HS-5 (cell line): ENCODE data around the gene KCNT2.
A peak's percentile ranks its signal among the peaks of the same experiment; 100 is the strongest.
"Not testable (repeated sequence)": the region's sequence is repeated elsewhere in the genome, so short reads cannot be mapped to it uniquely, and the experiment has no call there.

Experiments
- DNase-seq: peaks from one replicate; pipeline ENCODE4 v3.0.0-alpha.2; 2012; ENCODE audit warnings: low read depth

The KCNT2 gene

DNA sequence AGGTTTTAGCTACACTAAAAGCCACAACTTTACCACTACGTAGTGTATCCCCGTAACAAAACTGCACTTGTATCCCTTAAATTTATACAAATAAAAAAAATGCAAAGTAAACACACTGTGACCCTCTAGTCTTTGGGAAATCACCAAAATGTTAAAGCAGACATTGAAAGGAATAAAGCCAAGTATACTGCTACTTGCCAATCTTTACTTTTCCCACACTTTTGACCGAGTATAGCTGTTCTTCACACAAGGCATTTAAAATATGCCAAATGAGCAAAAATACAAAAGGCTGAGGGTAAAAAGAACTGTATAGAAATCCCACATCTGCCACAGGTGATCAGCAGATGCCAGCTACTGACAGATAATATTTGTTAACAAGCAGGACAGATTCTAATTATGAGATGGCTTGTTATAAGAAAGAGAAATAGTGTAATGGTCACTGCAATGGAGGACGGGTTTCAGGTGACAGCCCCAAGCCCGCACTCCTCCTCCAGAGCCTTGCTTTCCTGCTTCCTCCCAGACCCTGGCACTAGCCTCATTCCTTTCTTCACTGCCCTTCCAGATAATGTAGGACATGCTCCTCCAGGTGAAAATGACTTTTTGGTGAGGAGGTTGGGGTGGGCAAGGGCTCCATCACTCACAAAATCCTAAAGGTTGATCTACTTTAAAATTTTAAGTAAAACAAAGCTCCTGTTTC lies 18.1 kb downstream of the KCNT2 start:
- no peak for DNase-seq

DNA sequence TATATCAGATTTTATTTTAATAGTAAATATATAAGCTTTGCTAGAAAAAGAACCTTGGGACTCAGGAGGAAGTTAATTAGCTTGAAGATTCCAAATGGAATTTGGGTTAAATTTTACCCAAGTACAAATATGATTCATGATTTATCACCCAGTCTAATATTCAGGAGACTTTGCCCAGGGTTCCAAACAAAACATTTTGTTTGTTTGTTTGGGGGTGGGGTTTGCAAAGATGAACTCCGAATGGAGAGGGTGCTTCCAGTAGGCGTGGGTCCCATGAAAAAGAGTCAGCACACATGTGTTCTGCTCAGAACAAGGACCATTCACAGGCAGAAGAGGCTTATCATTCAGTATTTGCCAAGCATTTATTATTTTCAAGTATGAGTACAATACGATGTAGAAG lies 23.5 kb downstream of the KCNT2 start:
- DNase-seq, result no peak

DNA sequence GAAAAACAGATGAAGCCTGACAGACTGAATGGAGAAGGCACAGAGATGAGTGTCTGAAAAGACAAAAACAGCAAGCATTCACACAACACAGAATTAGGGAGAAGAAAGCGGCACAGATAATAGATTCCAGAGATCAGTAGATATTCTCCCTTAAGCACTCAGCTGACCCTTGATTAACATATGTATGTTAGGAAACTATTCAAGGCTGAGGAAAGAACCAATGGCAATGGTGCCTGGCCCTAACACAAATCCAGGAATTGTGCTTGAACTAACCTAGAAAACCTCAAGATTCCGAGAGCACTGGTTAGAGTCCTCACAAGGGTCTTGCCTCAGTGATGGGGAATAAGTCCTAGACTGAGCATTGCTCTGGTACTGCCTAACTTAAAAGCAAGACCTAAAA lies 30.9 kb downstream of the KCNT2 start:
- DNase-seq, result no peak

DNA sequence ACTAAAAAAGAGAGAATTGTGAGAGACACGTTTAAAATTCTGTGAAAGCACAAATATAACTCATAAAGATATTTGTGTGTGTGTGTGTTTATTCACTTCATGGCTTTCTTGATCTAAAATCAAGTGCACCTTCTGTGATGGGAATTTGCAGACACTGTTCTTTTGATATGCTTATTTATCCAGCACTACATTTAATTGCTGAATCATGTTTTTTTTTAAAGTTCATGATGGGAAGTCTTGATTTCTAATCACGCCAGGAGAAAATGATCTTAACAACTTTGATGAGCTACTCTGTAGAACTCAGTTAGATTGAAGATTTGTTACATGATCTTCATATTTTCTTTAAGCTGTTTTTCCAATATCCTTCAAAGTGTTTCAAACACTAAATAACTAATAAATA lies 35.0 kb downstream of the KCNT2 start:
- DNase-seq, result no peak

DNA sequence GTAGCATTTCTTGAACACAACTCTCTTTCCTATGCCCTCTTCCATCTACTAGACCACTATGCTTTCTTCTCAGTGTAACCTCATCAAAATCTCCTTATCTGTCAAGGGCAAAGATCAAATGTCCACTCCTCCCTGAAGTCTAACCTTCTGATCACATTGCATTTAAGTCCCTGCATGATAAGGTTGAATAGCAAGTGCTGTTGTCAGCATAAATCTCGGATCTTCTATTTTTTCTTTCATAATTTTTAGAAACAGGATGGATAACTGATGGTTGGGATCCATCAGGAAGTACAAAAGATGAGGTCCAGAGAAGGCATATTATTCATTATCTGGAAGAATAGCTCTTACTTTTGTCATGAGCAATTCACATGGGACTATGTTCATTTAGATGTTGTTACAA lies 41.0 kb downstream of the KCNT2 start:
- no peak for DNase-seq

DNA sequence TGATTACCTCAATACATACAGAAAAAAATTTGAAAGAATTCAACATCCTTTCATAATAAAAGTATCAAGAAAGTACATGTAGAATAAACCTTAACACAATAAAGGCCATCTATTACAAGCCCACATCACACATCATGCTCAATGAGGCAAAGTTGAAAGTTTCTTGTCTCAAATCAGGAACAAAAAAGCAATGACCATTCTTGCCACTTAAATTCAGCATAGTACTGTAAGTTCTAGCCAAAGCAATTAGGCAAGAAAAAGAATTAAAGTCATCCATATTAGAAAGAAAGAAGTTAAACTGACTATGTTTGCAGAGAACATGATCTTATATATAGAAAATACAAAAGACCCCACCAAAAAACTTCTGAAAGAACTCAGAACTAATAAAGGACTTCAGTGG lies 44.5 kb downstream of the KCNT2 start:
- DNase-seq, result no peak

DNA sequence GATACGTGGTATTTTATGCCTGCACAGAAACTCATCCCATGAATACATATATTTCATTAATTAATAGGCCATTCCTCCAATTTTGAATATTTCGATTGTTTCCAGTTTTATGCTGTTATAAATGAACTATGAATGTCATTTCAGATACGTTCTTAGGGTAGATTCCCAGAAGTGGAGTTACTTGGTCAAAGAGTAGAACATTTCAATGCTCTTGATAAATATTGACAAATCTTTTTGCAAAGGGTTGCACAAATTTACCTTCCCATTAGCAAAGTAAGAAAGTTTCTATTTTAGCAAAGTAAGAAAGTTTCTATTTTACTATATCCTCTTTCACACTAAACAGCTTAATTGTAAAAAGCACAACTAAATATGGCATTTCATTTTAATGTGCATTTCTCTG lies 48.9 kb downstream of the KCNT2 start:
- DNase-seq, result no peak

DNA sequence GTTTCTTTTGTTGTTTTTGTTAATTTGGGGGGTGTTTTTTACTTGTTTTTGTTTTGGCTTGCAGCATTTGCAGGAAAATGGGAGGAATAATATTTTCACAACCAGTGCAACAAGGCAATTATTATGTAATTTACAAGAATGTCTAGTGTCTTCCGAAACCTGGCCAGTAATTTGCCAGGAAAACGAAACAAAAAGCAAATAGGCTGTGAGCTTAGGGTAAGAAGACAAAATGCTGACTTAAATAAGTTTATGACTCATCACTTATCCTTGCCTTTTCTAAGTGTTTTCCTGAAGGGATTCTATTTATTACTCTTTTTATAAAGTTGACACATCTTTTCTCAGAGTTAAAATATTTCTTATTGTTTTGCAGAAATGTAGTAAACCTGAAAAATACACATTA lies 49.8 kb downstream of the KCNT2 start:
- DNase-seq, result peak; percentile 52

DNA sequence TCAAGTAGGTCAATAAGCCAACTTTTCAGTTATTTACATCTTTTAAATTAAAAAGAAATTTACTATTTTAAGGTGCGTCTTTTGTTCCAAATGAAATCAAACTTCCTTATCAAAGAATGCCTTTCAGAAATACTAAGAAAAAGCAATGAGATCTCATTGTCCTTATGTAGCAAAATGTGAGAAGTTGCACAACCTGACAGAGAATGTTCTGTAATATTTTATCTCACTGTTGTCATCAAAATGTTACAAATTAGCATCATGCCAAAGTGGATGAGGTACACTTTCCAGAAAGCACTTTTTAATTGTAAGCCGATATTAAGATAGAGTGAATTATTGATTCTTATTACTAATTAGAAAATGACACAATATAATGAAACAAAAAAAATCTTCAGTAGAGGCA lies 50.4 kb downstream of the KCNT2 start:
- no peak for DNase-seq

DNA sequence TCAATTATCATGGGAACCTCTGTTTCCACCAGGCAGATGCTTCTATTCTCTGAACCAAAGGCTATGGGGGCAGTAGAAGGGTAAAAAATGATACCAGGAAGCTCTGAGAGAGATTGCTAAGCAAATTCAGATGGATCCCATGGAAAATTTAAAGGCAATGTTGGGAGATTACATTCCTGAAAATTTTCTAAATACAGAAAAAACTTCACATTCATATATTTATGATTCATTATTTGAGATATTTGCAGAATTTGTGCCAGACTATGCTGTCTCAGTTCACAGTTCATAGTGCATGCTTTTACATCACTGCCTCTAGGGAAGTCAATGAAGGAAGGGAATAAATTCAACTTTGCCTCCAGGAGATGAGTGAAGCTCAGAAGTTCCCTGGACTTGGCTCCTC lies 57.5 kb downstream of the KCNT2 start:
- DNase-seq, result no peak

DNA sequence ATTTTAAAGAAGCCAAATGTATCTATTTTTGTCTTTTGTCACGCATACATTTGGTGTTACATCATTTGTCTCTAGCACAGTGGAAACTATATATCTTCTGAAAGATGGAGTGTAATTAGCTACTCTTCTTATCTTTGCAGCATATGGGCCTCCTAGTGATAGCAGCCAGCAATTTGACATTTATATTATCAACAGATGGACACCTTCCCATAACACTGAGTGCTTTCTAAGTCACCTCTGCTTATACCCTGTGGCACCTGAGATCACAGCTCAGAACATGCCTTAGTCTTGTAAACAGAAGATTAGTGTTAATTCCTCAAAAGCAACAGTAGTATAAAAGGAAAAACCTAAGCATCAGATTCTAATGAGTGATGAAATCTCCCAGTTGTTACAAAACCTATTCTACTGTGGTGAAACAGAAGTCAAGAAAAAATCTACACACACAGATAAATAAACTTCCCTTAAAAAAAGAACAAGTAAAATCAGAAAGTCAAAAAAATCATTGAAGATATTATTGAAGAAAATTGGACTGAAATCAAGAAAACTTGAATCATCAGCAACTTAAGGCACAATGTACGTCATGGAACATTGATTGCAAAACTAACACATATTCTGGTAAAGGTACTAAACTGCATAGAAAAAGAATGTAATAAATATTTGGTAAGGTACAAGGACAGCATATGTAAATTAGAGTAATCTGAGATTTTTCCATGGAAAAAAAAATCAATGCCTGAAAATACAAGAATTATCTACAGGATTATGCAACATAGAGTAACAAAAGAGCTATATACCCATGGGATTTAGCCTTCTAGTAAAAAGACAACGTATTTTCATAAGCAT lies 61.7 kb downstream of the KCNT2 start:
- DNase-seq, result no peak

DNA sequence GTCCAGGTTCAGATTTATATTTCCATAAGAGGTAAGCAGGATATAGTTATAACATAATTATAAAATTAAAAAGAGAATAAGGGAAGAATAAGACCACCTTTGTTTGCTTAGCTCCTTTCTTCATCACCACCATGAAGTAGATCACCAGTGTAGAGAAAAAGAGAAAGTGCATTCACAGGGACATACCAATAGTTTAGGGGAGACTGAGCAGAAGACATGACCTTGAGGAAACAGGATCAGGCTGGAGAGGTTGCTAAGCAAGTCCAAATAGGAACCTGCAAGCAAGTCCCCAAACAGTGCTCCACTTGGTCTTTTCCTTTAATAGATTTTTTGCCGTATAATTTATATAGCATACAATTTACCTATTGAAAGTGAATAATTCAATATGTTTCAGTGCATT lies 63.0 kb downstream of the KCNT2 start:
- DNase-seq, result no peak

DNA sequence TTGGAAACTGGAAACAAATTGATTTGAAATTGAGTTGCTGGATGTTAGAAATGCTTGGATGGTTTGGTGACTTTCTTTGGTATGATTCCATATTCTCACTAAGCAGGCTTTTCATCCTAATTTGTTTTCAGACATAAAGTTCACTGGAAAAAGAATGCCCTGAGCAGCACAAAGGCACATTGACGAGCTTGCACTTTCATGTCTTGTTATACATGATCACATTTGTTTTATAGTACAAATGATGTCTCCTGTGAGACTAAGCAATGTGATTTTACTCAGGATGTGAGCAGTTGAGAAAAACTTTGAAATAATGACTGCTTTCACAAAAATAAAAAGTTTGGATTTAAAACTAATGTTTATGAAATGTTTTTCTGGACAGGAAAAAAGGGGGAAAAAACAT lies 63.6 kb downstream of the KCNT2 start:
- no peak for DNase-seq

DNA sequence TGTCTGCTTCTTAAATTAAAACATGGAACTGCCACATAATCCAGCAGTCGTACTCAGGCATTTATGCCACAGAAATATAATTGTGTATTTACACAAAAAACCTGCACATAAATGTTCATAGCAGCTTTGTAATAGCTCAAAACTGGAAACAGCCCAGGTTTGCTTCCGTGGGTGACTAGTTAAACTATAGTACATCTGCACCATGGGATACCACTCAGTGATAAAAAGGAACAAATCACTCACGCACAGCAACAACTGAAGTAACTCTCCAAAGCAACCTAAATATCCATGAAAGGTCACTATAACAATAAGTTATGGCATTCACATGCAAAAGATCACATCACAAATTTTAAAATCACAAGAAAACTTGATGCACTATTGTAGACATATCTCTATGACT lies 64.4 kb downstream of the KCNT2 start:
- DNase-seq, result no peak

DNA sequence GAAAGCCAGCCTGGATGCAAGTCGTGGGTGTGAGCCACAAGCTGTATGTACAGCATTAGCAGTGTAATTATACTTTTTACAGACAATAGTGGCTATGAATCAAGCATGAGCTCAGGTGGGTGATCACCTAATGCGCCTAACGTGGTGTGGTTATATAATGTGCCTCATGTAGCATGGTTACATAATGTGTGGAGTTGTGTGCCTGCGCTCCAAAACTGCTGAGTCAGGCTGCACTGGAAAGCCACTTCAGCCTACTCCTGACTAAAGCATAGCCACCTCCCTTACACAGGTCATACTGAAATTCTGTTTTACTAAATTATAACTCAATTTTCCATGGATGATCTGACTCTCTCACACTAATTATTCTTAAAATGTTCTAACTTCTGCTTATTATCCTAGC lies 69.8 kb downstream of the KCNT2 start:
- no peak for DNase-seq

DNA sequence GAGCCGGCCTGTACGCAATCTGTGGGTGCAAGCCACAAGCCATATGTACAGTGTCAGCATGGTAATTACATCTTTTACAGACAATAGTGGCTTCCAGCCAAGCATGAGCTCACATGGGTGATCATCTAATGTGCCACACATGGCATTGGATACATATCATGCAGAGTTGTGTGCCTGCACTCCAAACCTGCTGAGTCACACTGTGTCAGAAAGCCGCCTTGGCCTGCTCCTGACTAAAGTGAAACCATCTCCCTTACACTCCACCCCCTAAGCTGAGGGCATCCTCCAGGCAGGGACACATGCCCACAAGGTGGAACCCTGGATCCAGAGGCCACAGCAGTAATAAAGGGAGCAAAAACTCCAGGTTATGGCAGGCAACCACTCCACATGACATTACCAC lies 72.5 kb downstream of the KCNT2 start:
- DNase-seq, result peak; percentile 36

DNA sequence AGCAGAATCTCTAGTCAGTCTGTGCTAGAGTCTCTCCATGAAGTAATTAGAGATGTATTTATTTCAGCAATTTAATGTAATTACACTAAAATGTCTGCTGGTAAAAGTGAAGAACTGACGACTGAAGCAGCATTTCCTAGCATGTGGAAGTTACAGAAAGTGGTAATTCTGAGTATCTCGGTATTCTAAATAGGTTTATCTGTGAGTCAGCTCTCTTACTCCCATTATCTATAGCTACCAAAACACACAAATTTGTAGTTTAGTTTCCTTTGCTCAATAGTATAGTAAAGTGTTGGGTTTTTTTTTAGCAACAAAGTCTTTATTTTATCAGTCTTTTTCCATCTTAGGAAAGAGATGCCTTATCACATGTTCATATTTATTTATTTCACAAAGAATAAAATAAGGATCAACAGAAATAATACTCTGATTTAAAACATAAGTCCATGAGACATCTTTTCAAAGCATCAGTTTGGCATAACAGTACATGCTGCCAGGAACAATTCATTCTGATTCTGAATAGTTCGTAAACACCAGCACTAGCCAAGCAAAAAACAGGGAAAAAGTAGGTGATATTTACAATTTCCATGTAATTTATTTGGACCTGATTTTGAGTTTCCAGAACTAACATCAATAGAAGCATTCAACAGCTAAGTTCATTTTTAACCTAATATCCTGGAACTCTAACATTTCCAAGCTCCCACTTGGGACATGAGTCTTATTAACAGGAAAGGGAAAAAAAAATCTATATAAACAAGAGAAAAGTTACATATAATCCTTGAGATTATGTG lies 76.3 kb downstream of the KCNT2 start:
- DNase-seq, result no peak

DNA sequence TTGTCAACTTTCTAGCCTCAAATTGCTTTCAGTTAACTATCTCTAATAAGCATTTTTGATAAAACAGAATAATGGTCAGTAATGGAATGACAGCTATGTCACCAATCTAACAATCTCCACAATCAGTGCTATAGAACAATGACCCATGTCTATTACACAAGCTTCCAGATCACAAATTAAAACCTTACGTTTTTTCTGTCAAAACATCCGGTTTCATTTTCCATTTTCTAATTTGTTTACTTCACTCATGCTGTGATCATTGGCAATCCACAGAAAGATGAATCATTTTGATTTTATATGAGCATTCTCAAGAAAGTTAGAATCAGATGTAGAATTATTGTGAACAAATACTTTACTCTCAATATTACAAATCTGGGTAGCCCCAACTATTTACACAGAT lies 80.3 kb downstream of the KCNT2 start:
- peak; percentile 28 for DNase-seq

DNA sequence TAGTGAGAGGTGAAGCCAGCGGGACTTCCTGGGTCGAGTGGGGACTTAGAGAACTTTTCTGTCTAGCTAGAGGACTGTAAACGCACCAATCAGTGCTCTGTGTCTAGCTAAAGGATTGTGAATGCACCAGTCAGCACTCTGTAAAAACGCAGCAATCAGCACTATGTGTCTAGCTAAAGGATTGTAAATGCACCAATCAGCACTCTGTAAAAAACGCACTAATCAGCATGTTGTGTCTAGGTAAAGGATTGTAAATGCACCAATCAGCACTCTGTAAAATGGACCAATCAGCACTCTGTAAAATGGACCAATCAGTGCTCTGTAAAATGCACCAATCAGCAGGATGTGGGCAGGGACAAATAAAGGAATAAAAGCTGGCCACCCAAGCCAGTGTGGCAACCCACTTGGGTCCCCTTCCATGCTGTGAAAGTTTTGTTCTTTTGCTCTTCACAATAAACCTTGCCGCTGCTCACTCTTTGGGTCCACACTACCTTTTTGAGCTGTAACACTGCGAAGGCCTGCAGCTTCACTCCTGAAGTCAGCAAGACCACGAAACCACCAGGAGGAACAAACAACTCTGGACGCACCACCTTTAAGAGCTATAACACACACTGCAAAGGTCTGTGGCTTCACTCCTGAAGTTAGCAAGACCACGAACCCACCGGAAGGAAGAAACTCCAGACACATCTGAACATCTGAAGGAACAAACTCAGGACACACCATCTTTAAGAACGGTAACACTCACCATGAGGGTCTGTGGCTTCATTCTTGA lies 85.5 kb downstream of the KCNT2 start:
- not testable (repeated sequence) for DNase-seq

DNA sequence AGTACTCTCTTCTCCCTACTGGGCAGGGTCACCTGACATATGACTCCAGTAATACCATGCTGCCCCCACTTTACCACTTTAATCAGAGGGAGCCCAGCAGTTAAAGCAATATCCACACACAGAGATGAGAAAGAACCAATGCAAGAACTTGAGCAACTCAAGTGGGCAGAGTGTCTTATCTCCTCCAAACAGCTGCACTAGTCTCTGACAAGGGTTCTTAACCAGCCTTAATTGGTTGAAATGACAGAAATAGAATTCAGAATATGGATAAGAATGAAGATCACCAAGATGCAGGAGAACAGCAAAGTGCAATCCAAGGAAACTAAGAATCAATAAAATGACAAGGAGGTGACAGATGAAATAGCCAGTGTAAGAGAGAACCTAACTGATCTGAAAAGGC lies 91.0 kb downstream of the KCNT2 start:
- no peak for DNase-seq

DNA sequence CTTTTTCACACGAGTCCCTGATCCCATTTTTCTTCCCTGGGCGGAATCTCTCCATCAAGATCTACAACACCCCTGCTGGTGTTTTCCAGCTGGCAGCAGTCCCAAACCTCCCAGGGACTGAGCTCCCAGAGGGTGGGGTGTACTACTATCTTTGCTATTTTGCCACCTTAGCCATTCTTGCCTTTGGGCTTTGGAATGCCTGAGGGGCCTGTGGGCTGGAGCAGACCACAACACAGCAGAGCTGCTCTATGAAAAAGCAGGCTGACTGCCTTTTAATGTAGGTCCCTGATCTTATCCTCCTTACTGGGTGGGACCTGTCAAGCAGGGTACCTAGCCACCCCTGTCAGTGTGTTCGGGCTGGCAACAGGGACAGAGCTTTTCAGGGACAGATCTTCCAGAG lies 91.9 kb downstream of the KCNT2 start:
- no peak for DNase-seq

DNA sequence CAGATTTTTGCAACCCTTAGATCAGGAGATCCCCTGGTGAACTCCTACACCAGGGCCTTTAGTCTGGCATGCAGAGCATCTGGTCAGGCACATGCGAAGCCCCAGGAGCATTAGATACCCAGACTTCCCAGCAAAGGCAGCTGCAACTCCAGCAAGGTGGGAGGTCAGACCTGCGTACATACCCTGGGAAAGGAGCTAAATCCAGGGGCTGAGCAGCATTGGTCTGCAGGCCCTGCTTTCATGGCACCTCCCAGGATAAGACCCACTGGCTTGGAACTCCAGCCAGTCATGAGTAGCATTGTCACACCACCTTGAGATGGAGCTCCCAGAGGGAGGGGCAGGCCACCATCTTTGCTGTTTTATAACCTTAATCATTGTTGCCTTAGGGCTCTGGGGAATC lies 92.3 kb downstream of the KCNT2 start:
- no peak for DNase-seq
